H1 (cell line): ENCODE measurements around the gene HMMR.

Experiments
- BACH1 ChIP-seq: IDR thresholded peaks from 2 replicates; pipeline ENCODE4 v1.6.1; 2012; ENCODE audit warnings: low read length, improper control_type of control experiment
- CTCF ChIP-seq, 3 experiments: IDR thresholded peaks; 1 replicate in 2 of 3; 2 replicates in 1 of 3; pipeline versions ENCODE4 v1.5.1 to v1.6.1; 2011; ENCODE audit warnings: low read length in 3 of 3, mild to moderate bottlenecking in 3 of 3, inconsistent platforms in 2 of 3, low read depth in 1 of 3, moderate library complexity in 1 of 3; ENCODE audit not compliant: insufficient read depth in 1 of 3; ENCODE audit errors: control extremely low read depth in 1 of 3
- EP300 ChIP-seq, 2 experiments: IDR thresholded peaks; 1 replicate in 1 of 2; 2 replicates in 1 of 2; pipeline ENCODE4 v1.6.1; 2011 to 2012; ENCODE audit warnings: low read depth in 2 of 2, low read length in 2 of 2, mild to moderate bottlenecking in 2 of 2, borderline replicate concordance in 1 of 2, inconsistent platforms in 1 of 2, moderate library complexity in 1 of 2
- EZH2 ChIP-seq: fragments of 200-600 bp; sonication (generic); IDR thresholded peaks from 2 replicates; pipeline ENCODE4 v1.7.1; 2012; ENCODE audit warnings: low read depth, mild to moderate bottlenecking, moderate library complexity, low read length, inconsistent platforms; ENCODE audit not compliant: severe bottlenecking
- GABPA ChIP-seq: IDR thresholded peaks from 2 replicates; pipeline ENCODE4 v1.6.1; 2011; ENCODE audit warnings: mild to moderate bottlenecking, low read length, moderate library complexity, borderline replicate concordance; ENCODE audit not compliant: insufficient read depth
- KDM5A ChIP-seq: fragments of 200-600 bp; IDR thresholded peaks from 2 replicates; pipeline ENCODE4 v1.7.1; 2012; ENCODE audit warnings: mild to moderate bottlenecking, low read length, inconsistent platforms, mixed read lengths
- POLR2A ChIP-seq, 2 experiments: IDR thresholded peaks; 1 replicate in 1 of 2; 2 replicates in 1 of 2; pipeline ENCODE4 v1.6.1; 2011; ENCODE audit warnings: low read depth in 2 of 2, low read length in 2 of 2, mild to moderate bottlenecking in 2 of 2; ENCODE audit errors: control extremely low read depth in 1 of 2
- RAD21 ChIP-seq, 2 experiments: IDR thresholded peaks in 1 of 2; conservative IDR thresholded peaks in 1 of 2; 2 replicates each; pipeline ENCODE4 v1.6.1; 2011; ENCODE audit warnings: low read depth in 2 of 2, low read length in 2 of 2, improper control_type of control experiment in 1 of 2, inconsistent platforms in 1 of 2, mild to moderate bottlenecking in 1 of 2, moderate library complexity in 1 of 2
- RNF2 ChIP-seq: fragments of 200-900, 300-1000 bp; sonication (generic); IDR thresholded peaks from 2 replicates; pipeline ENCODE4 v1.7.1; 2016; ENCODE audit warnings: borderline replicate concordance, low read depth, mild to moderate bottlenecking, antibody characterized with exemption, low read length; ENCODE audit not compliant: poor library complexity, severe bottlenecking; ENCODE audit errors: missing control alignments
- ZNF274 ChIP-seq: IDR thresholded peaks from 2 replicates; pipeline ENCODE4 v1.7.0; 2012; ENCODE audit warnings: low read length, borderline replicate concordance; ENCODE audit errors: extremely low read depth

DNA sequence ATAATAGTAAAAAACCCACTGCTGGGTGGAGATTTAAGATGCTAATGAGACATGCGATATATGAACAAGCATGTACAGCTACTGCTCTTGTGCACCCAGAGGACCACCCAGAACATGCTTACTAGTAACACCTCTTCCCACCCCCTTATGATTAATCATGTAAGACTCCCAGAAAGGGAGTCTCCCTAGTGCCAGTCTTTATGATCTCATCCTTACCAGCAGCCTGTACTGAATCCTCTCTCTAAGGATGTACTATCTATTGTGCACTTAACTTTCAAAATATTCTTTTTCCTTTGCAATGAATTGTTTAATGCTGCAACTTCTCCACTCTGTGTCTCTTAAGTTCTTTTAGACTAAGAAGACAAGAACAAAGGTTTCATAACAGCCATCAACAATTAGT lies 35.9 kb downstream of the HMMR start:
- TF ChIP-seq KDM5A (no peak), EZH2 (no peak), EP300 (IDR thresholded peaks at IDR 0.05; ENCODE audit: borderline replicate concordance in 1 of 2, low read depth in 2 of 2, low read length in 2 of 2) (no peak), CTCF (IDR thresholded peaks at IDR 0.05; ENCODE audit: control extremely low read depth in 1 of 3, insufficient read depth in 1 of 3, low read depth in 1 of 3, low read length in 3 of 3) (no peak), POLR2A (IDR thresholded peaks at IDR 0.05; ENCODE audit: control extremely low read depth in 1 of 2, low read depth in 2 of 2, low read length in 2 of 2) (no peak), ZNF274 (no peak), RNF2 (no peak), RAD21 (IDR thresholded peaks at IDR 0.05 in 1 of 2, conservative IDR thresholded peaks at IDR 0.05 in 1 of 2; ENCODE audit: low read depth in 2 of 2, low read length in 2 of 2) (no peak), BACH1 (no peak), GABPA (no peak)
